ENCODE results near the gene ATP6V0B. TPM values are rescaled to one million over a fixed set of nuclear protein-coding genes. Genes with fewer than 3 reads are reported as not detected.

Gene ATP6V0B
- total RNA-seq, 1 donor from 2014 or later, result 75.5 TPM

DNA sequence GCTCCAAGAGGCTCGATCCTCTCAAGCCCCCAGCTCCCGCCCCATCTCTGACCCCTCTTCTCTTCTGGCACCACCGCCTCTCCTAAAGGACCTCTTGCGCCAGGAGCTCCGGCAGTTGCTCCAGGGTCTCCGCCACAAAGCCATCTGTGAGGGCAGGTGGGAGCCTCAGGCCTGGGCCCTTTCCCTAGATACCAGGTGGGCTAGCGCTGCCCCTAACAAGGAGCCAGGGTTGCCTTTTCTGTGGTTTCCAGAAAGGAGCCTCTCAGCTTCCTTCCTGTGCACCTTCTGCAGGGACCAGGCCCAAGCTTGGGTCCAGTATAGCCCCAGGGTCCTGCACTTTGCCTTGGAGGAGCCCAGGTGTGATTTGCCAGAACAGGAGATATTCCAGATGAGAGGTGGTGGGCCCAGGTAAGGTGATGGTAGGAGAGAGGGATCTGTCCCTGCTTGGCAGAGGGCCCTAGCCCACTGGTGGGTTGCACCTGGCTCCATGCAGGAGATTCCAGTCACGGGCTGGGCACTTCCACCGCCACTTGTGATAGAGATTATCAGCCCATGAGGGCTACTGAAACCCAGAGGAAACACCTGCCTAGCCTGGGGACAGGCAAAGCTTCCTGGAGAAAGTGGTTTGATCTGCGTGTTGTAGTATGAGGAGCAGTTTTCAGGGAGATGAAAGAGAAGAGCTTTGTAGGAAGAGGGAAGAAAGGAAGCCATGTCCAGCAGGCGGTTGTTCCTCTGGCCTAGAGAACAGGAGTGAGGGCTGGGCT, 17.7 kb downstream of the ATP6V0B start:
- DNase-seq (no peak), ATAC-seq (ENCODE audit: low read depth) (no peak)
- no peaks in the 10 kb centered on the region for H3K27me3 Mint-ChIP-seq
- TF ChIP-seq CTCF (IDR thresholded peaks at IDR 0.05), result no peak
- no peaks in the 10 kb centered on the region for H3K9me3 Mint-ChIP-seq
- CTCF ChIA-PET, result interaction anchor here (1.6 to 2.8 kb wide), 3 partner anchors 13 to 56 kb away, joined by 3 to 17 read pairs (median 4); partner anchors contain the start of gene DPH2
- H3K4me3 Mint-ChIP-seq, result peak overlapping the region; percentile 96
- POLR2A ChIA-PET, result interaction anchor here (0.6 to 2.7 kb wide), 4 partner anchors 17 to 1441 kb away, joined by 3 to 23 read pairs (median 4); partner anchors contain the start of gene ATP6V0B
- peaks cover 2% of the 10 kb centered on the region for H3K36me3 Mint-ChIP-seq (ENCODE audit: low read depth)
- peak overlapping the region; percentile 88 for H3K27ac Mint-ChIP-seq
- intact Hi-C loops (cut with micrococcal nuclease), result loop anchor here (10.0 kb wide), 1 partner anchor 642 kb away; no protein-coding TSS in a partner anchor
- H3K4me1 Mint-ChIP-seq, result peaks cover 36% of the 10 kb centered on the region

DNA sequence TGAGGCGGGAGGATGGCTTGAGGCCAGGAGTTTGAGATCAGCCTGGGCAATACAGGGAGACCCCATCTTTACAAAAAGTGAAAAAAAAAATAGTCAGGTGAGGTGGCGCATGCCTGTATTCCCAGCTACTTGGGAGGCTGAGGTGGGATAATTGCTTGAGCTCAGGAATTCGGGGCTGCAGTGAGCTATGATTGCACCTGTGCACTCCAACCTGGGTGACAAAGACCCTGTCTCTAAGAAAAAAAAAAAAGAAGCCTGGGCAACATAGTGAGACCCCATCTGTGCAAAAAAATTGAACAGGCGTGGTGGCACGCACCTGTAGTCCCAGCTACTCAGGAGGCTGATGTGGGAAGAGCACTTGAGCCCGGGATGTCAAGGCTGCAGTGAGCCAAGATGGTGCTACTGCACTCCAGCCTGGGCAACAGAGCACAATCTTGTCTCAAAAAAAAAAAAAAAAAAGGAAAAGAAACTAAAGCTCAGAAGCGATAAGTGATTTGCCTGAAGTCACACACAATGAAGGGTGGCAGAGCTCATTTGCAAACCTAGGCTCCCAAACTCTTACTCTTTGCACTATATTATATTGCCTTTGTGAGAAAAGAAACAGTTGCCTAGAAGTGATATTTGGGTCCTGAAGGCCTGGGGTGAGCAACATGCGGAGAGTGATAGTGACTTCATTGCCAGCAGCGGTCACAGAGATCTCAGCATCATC, 18.6 kb downstream of the ATP6V0B start:
- no peak for TF ChIP-seq CTCF (IDR thresholded peaks at IDR 0.05)
- ChIA-PET POLR2A (interaction anchor here (0.6 to 1.7 kb wide), 11 partner anchors 12 to 1311 kb away, joined by 3 to 8 read pairs (median 4); partner anchors contain the start of genes ATP6V0B, IPO13 and YBX1), CTCF (interaction anchor here (0.8 to 2.8 kb wide), 4 partner anchors 12 to 59 kb away, joined by 3 to 17 read pairs (median 4); no protein-coding TSS in a partner anchor)
- Mint-ChIP-seq H3K4me1 (peaks cover 36% of the 10 kb centered on the region), H3K9me3 (no peaks in the 10 kb centered on the region), H3K27me3 (no peaks in the 10 kb centered on the region), H3K36me3 (ENCODE audit: low read depth) (peaks cover 2% of the 10 kb centered on the region), H3K4me3 (peak overlapping the region; percentile 96), H3K27ac (peak overlapping the region; percentile 50)
- no peak for ATAC-seq (ENCODE audit: low read depth)
- DNase-seq, result no peak
- intact Hi-C loops (cut with micrococcal nuclease), result loop anchor here (10.0 kb wide), 1 partner anchor 641 kb away; no protein-coding TSS in a partner anchor

- H3K36me3 Mint-ChIP-seq (ENCODE audit: low read depth), result peaks cover 2% of the 10 kb centered on the region
- ChIA-PET POLR2A (interaction anchor here (0.6 to 1.7 kb wide), 9 partner anchors 12 to 1312 kb away, joined by 3 to 8 read pairs (median 5); partner anchors contain the start of genes ATP6V0B, IPO13 and YBX1), CTCF (interaction anchor here (1.0 to 2.8 kb wide), 2 partner anchors 11 to 43 kb away, joined by 5 to 17 read pairs; no protein-coding TSS in a partner anchor)
- intact Hi-C loops (cut with micrococcal nuclease), result loop anchor here (10.0 kb wide), 1 partner anchor 641 kb away; no protein-coding TSS in a partner anchor
- peaks cover 36% of the 10 kb centered on the region for H3K4me1 Mint-ChIP-seq
- H3K9me3 Mint-ChIP-seq, result no peaks in the 10 kb centered on the region
- H3K27me3 Mint-ChIP-seq, result no peaks in the 10 kb centered on the region
- no peak for TF ChIP-seq CTCF (IDR thresholded peaks at IDR 0.05)
- peak overlapping the region; percentile 26 for H3K4me3 Mint-ChIP-seq
- ATAC-seq (ENCODE audit: low read depth) (no peak), DNase-seq (no peak)
- peak overlapping the region; percentile 50 for H3K27ac Mint-ChIP-seq
Observed at GRCh38 chr1:43994071-43994470, 19.3 kb downstream of the ATP6V0B start.

GRCh38 chr1:43994794-43995790, 20.3 kb downstream of the ATP6V0B start:
- TF ChIP-seq CTCF (IDR thresholded peaks at IDR 0.05), result no peak
- DNase-seq (no peak), ATAC-seq (ENCODE audit: low read depth) (no peak)
- Mint-ChIP-seq H3K4me3 (no peak overlapping the region), H3K4me1 (peaks cover 36% of the 10 kb centered on the region), H3K27ac (no peak overlapping the region), H3K27me3 (no peaks in the 10 kb centered on the region), H3K9me3 (no peaks in the 10 kb centered on the region), H3K36me3 (ENCODE audit: low read depth) (peaks cover 2% of the 10 kb centered on the region)
- ChIA-PET POLR2A (interaction anchor here (0.7 to 1.7 kb wide), 2 partner anchors 11 to 20 kb away, joined by 3 to 4 read pairs; partner anchors contain the start of gene ATP6V0B), CTCF (interaction anchor here (1.0 kb wide), 1 partner anchor 41 kb away, joined by 3 read pairs; no protein-coding TSS in a partner anchor)
- intact Hi-C loops (cut with micrococcal nuclease), result loop anchor here (10.0 kb wide), 1 partner anchor 640 kb away; no protein-coding TSS in a partner anchor
